MM.1S (cell line): ENCODE data around the gene HYDIN.

ENCODE experiments used
- DNase-seq: peaks from one replicate; pipeline ENCODE4 v3.0.0-alpha.2; 2015
- H2AFZ ChIP-seq: fragments of 300-600 bp; sonication (generic); 2 replicates; pipeline ENCODE4 v1.6.0; 2016; ENCODE audit warnings: antibody characterized with exemption, low read length
- H3F3A ChIP-seq: fragments of 300-600 bp; sonication (generic); 2 replicates; pipeline ENCODE4 v1.6.1; 2016; ENCODE audit warnings: mild to moderate bottlenecking, antibody characterized with exemption, low read length, moderate library complexity, mixed read lengths; ENCODE audit not compliant: insufficient read depth
- H3K27ac ChIP-seq: fragments of 300-600 bp; sonication (generic); 2 replicates; pipeline ENCODE4 v1.5.1; 2016; ENCODE audit warnings: mild to moderate bottlenecking, low read length
- H3K27me3 ChIP-seq: fragments of 300-600 bp; sonication (generic); replicated peaks from 2 replicates; pipeline ENCODE4 v1.6.0; 2016; ENCODE audit warnings: low read length; ENCODE audit not compliant: insufficient read depth
- H3K36me3 ChIP-seq: fragments of 300-600 bp; sonication (generic); replicated peaks from 2 replicates; pipeline ENCODE4 v1.6.1; 2016; ENCODE audit warnings: mild to moderate bottlenecking, low read length, mixed read lengths; ENCODE audit not compliant: insufficient read depth
- H3K4me1 ChIP-seq: fragments of 300-600 bp; sonication (generic); 2 replicates; pipeline ENCODE4 v1.6.1; 2016; ENCODE audit warnings: low read length, mixed read lengths
- H3K4me2 ChIP-seq: fragments of 300-600 bp; sonication (generic); 2 replicates; pipeline ENCODE4 v1.6.0; 2016; ENCODE audit warnings: low read depth, low read length
- H3K4me3 ChIP-seq: fragments of 300-600 bp; sonication (generic); 2 replicates; pipeline ENCODE4 v1.5.1; 2016; ENCODE audit warnings: low read length, mixed read lengths
- H3K79me2 ChIP-seq: fragments of 300-600 bp; sonication (generic); 2 replicates; pipeline ENCODE4 v1.6.1; 2016; ENCODE audit warnings: mixed run types, low read length, mixed read lengths
- H3K9ac ChIP-seq: fragments of 300-600 bp; sonication (generic); 2 replicates; pipeline ENCODE4 v1.6.1; 2016; ENCODE audit warnings: low read length, mixed read lengths
- H3K9me2 ChIP-seq: fragments of 300-600 bp; sonication (generic); replicated peaks from 2 replicates; pipeline ENCODE4 v1.6.1; 2016; ENCODE audit warnings: mild to moderate bottlenecking, low read length, mixed read lengths; ENCODE audit not compliant: insufficient read depth
- H3K9me3 ChIP-seq: fragments of 300-600 bp; sonication (generic); replicated peaks from 2 replicates; pipeline ENCODE4 v1.6.1; 2016; ENCODE audit warnings: mild to moderate bottlenecking, low read length, mixed read lengths; ENCODE audit not compliant: insufficient read depth
- H4K20me1 ChIP-seq: fragments of 300-600 bp; sonication (generic); 2 replicates; pipeline ENCODE4 v1.6.1; 2016; ENCODE audit warnings: mild to moderate bottlenecking, low read length, moderate library complexity, mixed read lengths; ENCODE audit not compliant: insufficient read depth
- CTCF ChIP-seq: fragments of 300-600 bp; sonication (generic); IDR thresholded peaks from 2 replicates; pipeline ENCODE4 v1.5.1; 2016; ENCODE audit warnings: antibody characterized with exemption, low read length, mixed read lengths
- EZH2 ChIP-seq: fragments of 300-600 bp; sonication (generic); optimal IDR thresholded peaks from 2 replicates; pipeline ENCODE3; 2017; ENCODE audit warnings: low read depth, mild to moderate bottlenecking, antibody characterized with exemption, low read length, mixed read lengths
- EZH2phosphoT487 ChIP-seq: fragments of 300-600 bp; sonication (generic); IDR thresholded peaks from 2 replicates; pipeline ENCODE4 v1.6.1; 2018; ENCODE audit warnings: antibody characterized with exemption, low read length

The HYDIN gene

GRCh38 chr16:70793851-70794502 lies 436.5 kb downstream of the HYDIN start:
- Histone ChIP-seq H3K79me2 (peaks cover 99% of the 10 kb centered on the region), H3K4me3 (peak overlapping the region; percentile 55), H2AFZ (0 out of 2 replicates have a peak overlapping the region, but pooled peaks have one; percentile 3), H3K9me3 (no peaks in the 10 kb centered on the region), H3K4me2 (peak overlapping the region; percentile 90), H3F3A (peaks cover 24% of the 10 kb centered on the region), H3K9ac (peak overlapping the region; percentile 72), H4K20me1 (no peaks in the 10 kb centered on the region), H3K9me2 (no peaks in the 10 kb centered on the region), H3K27me3 (no peaks in the 10 kb centered on the region), H3K36me3 (no peaks in the 10 kb centered on the region), H3K27ac (peak overlapping the region; percentile 76), H3K4me1 (peaks cover 39% of the 10 kb centered on the region)
- DNase-seq = peak; percentile 59
- no peak for TF ChIP-seq EZH2phosphoT487
- TF ChIP-seq EZH2 = no peak
- no peak for TF ChIP-seq CTCF

GRCh38 chr16:70790815-70791214 lies 439.7 kb downstream of the HYDIN start:
- Histone ChIP-seq H3K4me2 (no peak overlapping the region), H2AFZ (no peak overlapping the region), H3K4me1 (peaks cover 29% of the 10 kb centered on the region), H3K9ac (no peak overlapping the region), H3K27me3 (no peaks in the 10 kb centered on the region), H3K4me3 (no peak overlapping the region), H3K79me2 (peaks cover 99% of the 10 kb centered on the region), H3K27ac (no peak overlapping the region), H4K20me1 (no peaks in the 10 kb centered on the region), H3K36me3 (0 out of 2 replicates have a peak, but pooled peaks cover 3% of the 10 kb centered on the region), H3K9me3 (no peaks in the 10 kb centered on the region), H3F3A (peaks cover 17% of the 10 kb centered on the region), H3K9me2 (no peaks in the 10 kb centered on the region)
- no peak for DNase-seq
- no peak for TF ChIP-seq EZH2phosphoT487
- no peak for TF ChIP-seq EZH2
- TF ChIP-seq CTCF = no peak

- TF ChIP-seq EZH2 (no peak), EZH2phosphoT487 (no peak), CTCF (no peak)
- H3K4me2 ChIP-seq = no peak overlapping the region
- H3K4me3 ChIP-seq = no peak overlapping the region
- peaks cover 90% of the 10 kb centered on the region for H3K79me2 ChIP-seq
- H3K27me3 ChIP-seq = no peaks in the 10 kb centered on the region
- H2AFZ ChIP-seq = no peak overlapping the region
- no peaks in the 10 kb centered on the region for H3K9me3 ChIP-seq
- H4K20me1 ChIP-seq = no peaks in the 10 kb centered on the region
- H3K9me2 ChIP-seq = no peaks in the 10 kb centered on the region
- 0 out of 2 replicates have a peak, but pooled peaks cover 3% of the 10 kb centered on the region for H3K36me3 ChIP-seq
- H3K4me1 ChIP-seq = peaks cover 21% of the 10 kb centered on the region
- no peak overlapping the region for H3K27ac ChIP-seq
- DNase-seq = no peak
- H3K9ac ChIP-seq = no peak overlapping the region
- H3F3A ChIP-seq = peaks cover 17% of the 10 kb centered on the region
These were observed 440.7 kb downstream of the HYDIN start for GRCh38 chr16:70789595-70790447.
